GM23248 (cell line): ENCODE data around the gene LGALS14. TPM values are rescaled to one million over a fixed set of nuclear protein-coding genes. Genes with fewer than 3 reads are reported as not detected.

Source experiments
- DNase-seq: peaks from one replicate; pipeline ENCODE4 v3.0.0-alpha.2; 2015
- H2AFZ ChIP-seq: fragments of 200-600 bp; sonication (generic); 2 replicates; pipeline ENCODE4 v1.6.1; 2016; ENCODE audit warnings: antibody characterized with exemption
- H3F3A ChIP-seq: fragments of 200-600 bp; sonication (generic); 2 replicates; pipeline ENCODE4 v1.6.1; 2016; ENCODE audit warnings: mild to moderate bottlenecking, antibody characterized with exemption, mixed run types; ENCODE audit not compliant: insufficient read depth
- H3K27ac ChIP-seq: fragments of 200-600 bp; sonication (generic); 2 replicates; pipeline ENCODE4 v1.5.1; 2016; ENCODE audit warnings: mild to moderate bottlenecking
- H3K27me3 ChIP-seq: fragments of 200-600 bp; sonication (generic); replicated peaks from 2 replicates; pipeline ENCODE4 v1.6.1; 2016; ENCODE audit warnings: mild to moderate bottlenecking; ENCODE audit not compliant: insufficient read depth
- H3K36me3 ChIP-seq: fragments of 200-600 bp; sonication (generic); 2 replicates; pipeline ENCODE4 v1.6.1; 2016; ENCODE audit warnings: low read depth, mild to moderate bottlenecking
- H3K4me1 ChIP-seq: fragments of 200-600 bp; sonication (generic); 2 replicates; pipeline ENCODE4 v1.6.1; 2016; ENCODE audit warnings: mild to moderate bottlenecking; ENCODE audit not compliant: insufficient read depth
- H3K4me2 ChIP-seq: fragments of 200-600 bp; sonication (generic); one replicate; pipeline ENCODE4 v1.6.1; 2016; ENCODE audit warnings: mild to moderate bottlenecking; ENCODE audit not compliant: unreplicated experiment
- H3K4me3 ChIP-seq: fragments of 200-600 bp; sonication (generic); 2 replicates; pipeline ENCODE4 v1.5.1; 2016; ENCODE audit warnings: mild to moderate bottlenecking
- H3K79me2 ChIP-seq: fragments of 200-600 bp; sonication (generic); 2 replicates; pipeline ENCODE4 v1.6.1; 2016; ENCODE audit warnings: mild to moderate bottlenecking; ENCODE audit not compliant: insufficient read depth
- H3K9ac ChIP-seq: fragments of 200-600 bp; sonication (generic); 2 replicates; pipeline ENCODE4 v1.6.1; 2016; ENCODE audit warnings: mild to moderate bottlenecking
- H3K9me2 ChIP-seq: fragments of 200-600 bp; sonication (generic); 2 replicates; pipeline ENCODE4 v1.6.1; 2016; ENCODE audit warnings: mixed run types, mild to moderate bottlenecking, moderate library complexity; ENCODE audit not compliant: insufficient read depth
- H3K9me3 ChIP-seq: fragments of 200-600 bp; sonication (generic); one replicate; pipeline ENCODE4 v1.6.1; 2017; ENCODE audit warnings: low read depth
- H4K20me1 ChIP-seq: fragments of 200-600 bp; sonication (generic); 2 replicates; pipeline ENCODE4 v1.6.0; 2016; ENCODE audit not compliant: insufficient read depth
- EZH2 ChIP-seq: fragments of 200-600 bp; sonication (generic); IDR thresholded peaks from 2 replicates; pipeline ENCODE4 v1.6.1; 2018; ENCODE audit warnings: antibody characterized with exemption, mild to moderate bottlenecking; ENCODE audit not compliant: insufficient read depth, poor library complexity, severe bottlenecking
- EZH2phosphoT487 ChIP-seq: fragments of 200-600 bp; sonication (generic); IDR thresholded peaks from 2 replicates; pipeline ENCODE4 v1.6.1; 2018; ENCODE audit warnings: antibody characterized with exemption, moderate library complexity, mild to moderate bottlenecking, low read depth; ENCODE audit not compliant: insufficient read depth
- WGBS, 2 experiments: methylation state at CpG; one replicate each; pipeline ENCODE4 v1.1.6; 2015 to 2017; ENCODE audit warnings: low lambda C conversion rate in 2 of 2, low coverage in 1 of 2; ENCODE audit errors: missing lambda C conversion rate in 2 of 2; 5-methylcytosine and 5-hydroxymethylcytosine counted together
- in situ Hi-C: fragments of 300-500 bp; cut with MboI; formaldehyde crosslinking; loops from 2 replicates; pipeline ENCODE4 v1.15.0; 2020
- polyA plus RNA-seq: library from polyadenylated mRNA; unstranded; fragments of >200 nt; fragmentation: Nextera tagmentation; extraction: Ambion mirVana; gene quantifications from 2 replicates; pipeline ENCODE4 v1.2.1, GENCODE V29; 2016
- small RNA-seq: library from RNA; depleted of rRNA; stranded (forward); fragments of <200 nt; gene quantifications from one replicate; pipeline ENCODE3, GENCODE V24; 2014; ENCODE audit warnings: low read depth, low replicate concordance
- total RNA-seq: library from RNA; depleted of rRNA; stranded (reverse); fragments of >200 nt; shearing (Covaris generic); gene quantifications from 2 replicates; pipeline ENCODE4 v1.2.3, GENCODE V29; 2014; rRNA removed

LGALS14 gene
- total and polyA plus RNA-seq, 2 experiments from 2014 or later = not detected

GRCh38 chr19:39754544-39754943, 50.3 kb downstream of the LGALS14 start:
- H3K4me3 ChIP-seq = no peak overlapping the region
- H3K27ac ChIP-seq = no peak overlapping the region
- H3K36me3 ChIP-seq = no peaks in the 10 kb centered on the region
- no peaks in the 10 kb centered on the region for H3F3A ChIP-seq
- no peaks in the 10 kb centered on the region for H3K9me2 ChIP-seq
- H3K9ac ChIP-seq = no peak overlapping the region
- H3K79me2 ChIP-seq = no peaks in the 10 kb centered on the region
- DNase-seq = no peak
- TF ChIP-seq EZH2phosphoT487 (no peak), EZH2 (no peak)
- no peaks in the 10 kb centered on the region for H4K20me1 ChIP-seq
- H2AFZ ChIP-seq = no peak overlapping the region
- H3K27me3 ChIP-seq = peaks cover 6% of the 10 kb centered on the region; the same call in 1 of the 2 replicates
- no peak overlapping the region for H3K4me2 ChIP-seq
- no peaks in the 10 kb centered on the region for H3K4me1 ChIP-seq
- in situ Hi-C loops = no loop called here
- WGBS, 2 experiments = 20 to 25% methylated on average over 2 of the region's 2 CpGs
- H3K9me3 ChIP-seq = no peaks in the 10 kb centered on the region

GRCh38 chr19:39754971-39755370, 50.7 kb downstream of the LGALS14 start:
- no peaks in the 10 kb centered on the region for H3K79me2 ChIP-seq
- H3K9ac ChIP-seq = no peak overlapping the region
- no peak for TF ChIP-seq EZH2
- TF ChIP-seq EZH2phosphoT487 = no peak
- no peak overlapping the region for H3K27ac ChIP-seq
- H3K36me3 ChIP-seq = no peaks in the 10 kb centered on the region
- H4K20me1 ChIP-seq = no peaks in the 10 kb centered on the region
- peaks cover 6% of the 10 kb centered on the region; the same call in 1 of the 2 replicates for H3K27me3 ChIP-seq
- H3F3A ChIP-seq = no peaks in the 10 kb centered on the region
- no peak overlapping the region for H3K4me2 ChIP-seq
- no peaks in the 10 kb centered on the region for H3K4me1 ChIP-seq
- H2AFZ ChIP-seq = no peak overlapping the region
- no peaks in the 10 kb centered on the region for H3K9me2 ChIP-seq
- in situ Hi-C loops = no loop called here
- WGBS, 2 experiments = 23 to 33% methylated on average over 3 of the region's 3 CpGs
- no peaks in the 10 kb centered on the region for H3K9me3 ChIP-seq
- no peak overlapping the region for H3K4me3 ChIP-seq
- no peak for DNase-seq

Small RNA genes lying within 50 kb of the gene (small RNA-seq; reads per million reads assigned to genes)
- gene RPS29P27 = not detected

Other genes starting within 250 kb of the LGALS14 start
- gene TIMM50, start 223.6 kb upstream of the LGALS14 start, total RNA-seq = 66.7 and 70.8 TPM in 2 replicates
- 82.0 and 89.4 TPM in 2 replicates for gene TIMM50, start 223.6 kb upstream of the LGALS14 start, polyA plus RNA-seq
- gene DLL3, start 205.5 kb upstream of the LGALS14 start, total RNA-seq = 2.1 TPM in 1 of 2 replicates, not detected in the other
- 0.74 and 1.2 TPM in 2 replicates for gene DLL3, start 205.5 kb upstream of the LGALS14 start, polyA plus RNA-seq
- not detected in 2 replicates for gene SELENOV, start 189.3 kb upstream of the LGALS14 start, total RNA-seq
- not detected in 2 replicates for gene SELENOV, start 189.3 kb upstream of the LGALS14 start, polyA plus RNA-seq
- gene EID2B, start 171.6 kb upstream of the LGALS14 start, total RNA-seq = 3.4 and 3.9 TPM in 2 replicates
- 2.5 and 3.2 TPM in 2 replicates for gene EID2B, start 171.6 kb upstream of the LGALS14 start, polyA plus RNA-seq
- 12.3 and 14.3 TPM in 2 replicates for gene EID2, start 164.3 kb upstream of the LGALS14 start, total RNA-seq
- gene EID2, start 164.3 kb upstream of the LGALS14 start, polyA plus RNA-seq = 14.9 and 16.3 TPM in 2 replicates
- gene LGALS13, start 102.0 kb upstream of the LGALS14 start, total RNA-seq = not detected in 2 replicates
- not detected in 2 replicates for gene LGALS13, start 102.0 kb upstream of the LGALS14 start, polyA plus RNA-seq
- not detected in 2 replicates for gene LGALS16, start 48.6 kb upstream of the LGALS14 start, total RNA-seq
- gene LGALS16, start 48.6 kb upstream of the LGALS14 start, polyA plus RNA-seq = not detected in 2 replicates
- gene CLC, start 33.5 kb downstream of the LGALS14 start, total RNA-seq = not detected in 2 replicates
- not detected in 2 replicates for gene CLC, start 33.5 kb downstream of the LGALS14 start, polyA plus RNA-seq
- gene LEUTX, start 74.4 kb downstream of the LGALS14 start, total RNA-seq = not detected in 2 replicates
- gene LEUTX, start 74.4 kb downstream of the LGALS14 start, polyA plus RNA-seq = not detected in 2 replicates
- gene DYRK1B, start 129.7 kb downstream of the LGALS14 start, total RNA-seq = 9.4 and 11.1 TPM in 2 replicates
- 14.9 and 15.0 TPM in 2 replicates for gene DYRK1B, start 129.7 kb downstream of the LGALS14 start, polyA plus RNA-seq
- 59.3 and 66.9 TPM in 2 replicates for gene FBL, start 141.9 kb downstream of the LGALS14 start, total RNA-seq
- 61.1 and 63.9 TPM in 2 replicates for gene FBL, start 141.9 kb downstream of the LGALS14 start, polyA plus RNA-seq
- gene FCGBP, start 230.2 kb downstream of the LGALS14 start, total RNA-seq = not detected in 2 replicates
- not detected in 2 replicates for gene FCGBP, start 230.2 kb downstream of the LGALS14 start, polyA plus RNA-seq